Suppressor macrophage treated with lipopolysaccharide for 1 hour (primary cell): ENCODE measurements around the gene CYP4F12.

ENCODE experiments used
- DNase-seq, 3 donors: peaks; one replicate each; pipeline ENCODE4 v3.0.0-alpha.2; 2020 to 2022

CYP4F12 gene

DNA sequence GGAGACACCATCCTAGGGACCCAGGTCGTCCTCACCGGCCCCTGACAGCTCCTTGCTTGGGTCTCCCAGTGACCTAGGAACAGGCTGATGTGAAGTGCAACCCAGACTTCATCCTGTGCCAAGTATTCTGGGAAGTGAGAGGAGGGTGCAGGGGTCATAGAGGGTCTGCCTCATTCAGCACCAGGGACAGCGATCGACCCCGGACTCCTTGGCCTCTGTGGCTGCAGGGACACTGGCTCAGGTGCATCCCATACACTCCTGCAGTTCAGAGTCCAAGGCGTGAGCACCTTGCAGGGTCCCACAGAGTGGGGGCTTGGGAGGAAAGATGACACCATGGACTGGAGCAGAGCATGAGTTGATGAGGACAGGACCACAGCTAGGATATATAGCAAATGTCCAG is 44.9 kb downstream of the CYP4F12 start:
- no peak for DNase-seq

DNA sequence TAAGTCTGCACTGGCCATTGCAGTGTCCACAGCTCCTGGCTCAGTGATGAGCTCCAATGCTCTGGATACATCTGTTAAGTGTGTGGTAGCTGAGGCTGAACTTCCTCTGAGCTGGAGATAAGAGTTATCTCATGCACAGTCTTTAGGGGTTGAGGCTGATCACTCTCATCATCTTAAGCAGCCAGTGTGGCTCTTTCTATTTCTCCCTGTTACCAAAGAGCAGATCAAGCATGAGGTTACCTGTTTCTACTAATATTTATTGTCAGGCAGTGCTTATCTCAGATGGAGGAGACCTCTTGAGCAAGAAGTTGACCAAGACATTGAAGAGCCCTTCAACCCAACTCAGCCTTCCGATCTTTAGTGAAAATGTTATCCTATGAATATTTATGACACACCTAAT is 48.4 kb downstream of the CYP4F12 start:
- DNase-seq, result no peak

DNA sequence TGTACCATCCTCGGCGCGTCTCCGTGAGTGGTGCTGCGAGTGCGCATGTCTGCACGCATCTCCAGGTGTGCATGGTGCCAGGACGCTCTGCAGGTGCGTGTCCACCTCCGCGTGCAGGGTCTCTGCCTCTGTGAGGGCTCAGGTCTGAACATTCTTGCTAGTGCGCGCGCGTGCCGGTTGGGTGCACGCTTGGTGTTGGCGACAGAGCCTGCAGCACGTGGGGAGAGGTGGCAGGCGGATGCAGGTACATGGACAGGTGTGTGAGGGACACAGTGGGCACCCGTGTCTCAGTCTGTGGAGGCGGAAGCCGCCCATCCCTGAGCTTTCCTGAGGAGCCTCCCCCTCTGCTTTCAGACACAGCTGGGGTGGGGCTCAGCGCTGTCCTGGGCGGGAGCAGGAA is 50.1 kb downstream of the CYP4F12 start:
- no peak for DNase-seq

DNA sequence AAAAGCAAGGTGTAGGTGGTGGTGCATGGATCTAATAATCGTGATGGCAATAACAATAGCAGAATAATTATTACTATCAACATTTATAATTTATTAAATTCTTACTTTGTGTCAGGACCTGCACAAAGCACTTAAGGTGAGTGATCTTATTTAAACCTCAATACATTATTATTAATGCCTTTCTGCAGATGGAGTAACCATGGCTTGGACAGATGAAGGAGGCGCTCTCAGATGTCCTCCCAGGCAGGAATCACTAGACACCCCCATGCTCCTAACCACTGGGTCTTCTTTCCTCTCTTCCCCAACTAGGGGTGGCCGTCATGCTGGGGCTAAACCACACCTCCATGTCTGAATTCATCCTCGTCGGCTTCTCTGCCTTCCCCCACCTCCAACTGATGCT is 54.8 kb downstream of the CYP4F12 start, which contains the start of gene OR10H2:
Gene OR10H2, plus strand, starts transcription at position 301 of the 400 bp plus-strand sequence. Its CDS starts 20 bp downstream, at position 321.
- no peak for DNase-seq

DNA sequence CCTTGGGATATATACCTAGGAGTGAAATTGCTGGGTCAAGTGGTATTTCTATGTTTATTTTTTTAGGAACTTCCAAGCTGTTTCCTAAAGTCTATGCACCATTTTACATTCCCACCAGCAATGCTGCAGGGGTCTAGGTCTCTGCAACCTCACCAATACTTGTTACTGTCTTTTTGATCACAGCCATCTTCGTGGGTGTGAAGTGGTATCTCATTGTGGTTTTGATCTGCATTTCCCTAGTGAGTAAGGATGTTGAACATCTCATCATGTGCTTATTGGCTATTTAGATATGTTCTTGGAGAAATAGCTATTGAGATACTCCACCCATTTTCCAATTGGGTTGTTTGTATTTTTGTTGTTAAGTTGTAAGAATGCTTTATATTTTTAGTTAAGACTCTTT is 57.7 kb downstream of the CYP4F12 start:
- no peak for DNase-seq

DNA sequence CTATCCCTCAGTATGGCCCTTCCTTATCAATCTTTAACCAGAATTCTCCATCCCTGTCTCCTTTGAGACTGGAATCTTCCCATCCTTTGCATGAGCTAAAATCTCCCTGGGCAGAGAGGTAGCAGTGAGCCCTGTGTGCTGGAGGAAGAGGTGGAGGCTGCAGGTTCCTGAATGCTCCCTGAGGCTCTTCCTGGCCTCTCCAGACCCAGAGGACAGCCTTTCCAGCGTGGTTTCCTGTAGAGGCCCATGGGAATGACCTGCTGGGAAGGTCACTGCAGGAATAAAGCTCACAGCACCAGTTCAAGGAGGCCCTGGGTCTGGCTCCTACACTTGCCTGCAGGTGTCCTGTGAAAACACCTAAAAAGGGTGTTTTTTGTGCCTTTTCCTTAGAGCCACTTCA is 59.5 kb downstream of the CYP4F12 start:
- DNase-seq, result no peak

DNA sequence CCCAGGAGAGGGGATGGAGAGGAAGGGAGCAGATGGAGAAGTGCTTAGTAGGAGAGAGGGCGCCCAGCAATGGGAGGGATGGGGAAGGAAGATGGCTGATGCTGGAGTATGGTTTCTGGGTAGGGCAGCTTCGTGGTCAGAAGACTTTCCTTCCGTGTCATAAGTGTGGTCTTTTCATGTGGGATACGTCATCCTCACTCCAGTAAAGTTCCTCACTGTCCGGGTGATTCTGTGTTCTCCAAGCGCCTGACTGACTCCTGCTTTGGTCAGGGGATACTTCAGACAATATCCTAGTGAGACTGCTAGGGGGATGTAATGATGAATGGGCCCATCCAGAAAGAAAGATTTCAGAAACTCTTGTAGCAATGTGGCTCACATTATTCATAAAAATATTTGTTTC is 61.0 kb downstream of the CYP4F12 start:
- DNase-seq, result no peak

DNA sequence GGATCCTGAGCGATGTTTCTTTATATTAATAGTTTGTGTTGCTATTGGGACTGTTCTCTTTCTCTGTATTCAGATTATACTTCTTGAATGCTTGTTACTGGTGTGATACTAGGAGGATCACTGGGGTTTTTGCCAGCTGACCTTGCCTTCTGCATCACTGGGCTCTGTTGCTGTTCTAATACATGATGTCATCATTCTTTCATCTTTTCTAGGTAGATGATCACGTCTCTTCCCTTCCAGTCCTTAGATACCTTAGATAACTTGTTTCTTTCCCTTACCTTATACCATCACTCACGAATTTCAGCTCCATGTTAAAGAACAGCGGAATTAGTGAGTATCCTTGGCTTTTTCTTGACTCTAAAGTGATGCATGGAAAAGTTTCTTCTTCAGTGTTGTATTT is 64.8 kb downstream of the CYP4F12 start, which contains the start of gene OR10H3:
Gene OR10H3, plus strand, starts transcription at position 264 of the 400 bp plus-strand sequence. CDS start 3,408 bp downstream, outside the sequence.
- no peak for DNase-seq

DNA sequence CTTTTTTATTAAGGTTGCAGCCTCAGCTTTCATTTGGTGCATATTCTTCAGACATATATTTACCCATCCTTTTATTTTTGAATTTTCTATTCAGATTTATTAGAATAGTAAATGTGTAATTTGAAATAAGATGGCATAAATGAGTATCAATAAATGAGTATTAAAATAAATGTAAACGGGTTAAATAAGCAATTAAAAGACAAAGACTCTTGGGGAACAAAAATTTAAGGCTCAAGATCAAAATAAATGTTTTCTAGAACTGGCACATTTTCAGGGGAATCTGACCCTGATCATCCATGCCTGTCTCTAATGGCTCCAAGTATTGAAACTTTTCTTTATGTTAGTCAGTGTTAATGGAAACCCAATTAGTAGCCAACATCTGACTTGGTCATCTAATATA is 67.9 kb downstream of the CYP4F12 start:
- no peak for DNase-seq
